Activated CD4-positive, CD25-positive, alpha-beta regulatory T cell treated with anti-CD3 and anti-CD28 coated beads, Interleukin-2, amount 50 U/mL, for 16 hours (primary cell): Measurements from ENCODE around the gene STARD4.

Experiments
- DNase-seq: peaks from one replicate; pipeline ENCODE4 v3.0.0-alpha.2; 2020; ENCODE audit warnings: low read depth, low spot score

The STARD4 gene

DNA sequence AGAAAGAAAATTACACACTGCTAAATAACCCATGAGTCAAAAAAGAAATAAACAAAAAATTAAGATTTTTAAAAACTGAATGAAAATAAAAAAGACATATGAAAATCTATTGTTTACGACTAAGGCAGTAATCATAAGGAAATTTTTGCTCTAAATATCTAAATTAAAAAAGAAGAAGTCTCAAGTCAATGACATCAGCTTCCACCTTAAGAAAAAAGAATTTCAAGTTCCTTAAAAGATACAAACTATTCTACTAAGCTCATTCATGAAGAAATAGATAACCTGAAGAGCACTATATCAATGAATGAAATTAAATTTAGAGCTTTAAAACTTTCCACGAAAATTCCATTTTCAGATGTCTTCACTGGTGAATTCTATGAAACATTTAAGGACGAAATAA is 15.7 kb upstream of the STARD4 start:
- no peak for DNase-seq

DNA sequence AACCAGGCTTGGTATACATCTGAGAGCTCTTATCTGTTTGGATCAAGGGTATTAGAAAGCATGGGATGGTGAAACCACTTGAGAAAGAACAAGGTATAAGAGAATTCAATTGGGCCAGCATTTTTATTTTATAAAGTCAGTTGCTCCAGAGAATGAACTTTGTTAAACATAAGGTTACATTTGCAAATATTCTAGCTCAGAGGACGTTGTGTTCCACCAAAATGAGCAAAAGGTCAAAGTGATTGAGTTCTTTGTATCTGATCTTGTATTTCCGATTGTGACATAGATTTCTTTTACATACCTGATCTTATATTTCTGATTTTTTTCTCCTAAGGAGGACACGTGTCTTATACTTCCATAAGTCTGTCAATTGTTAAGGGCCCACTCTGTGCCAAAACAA is 8.6 kb upstream of the STARD4 start:
- no peak for DNase-seq

DNA sequence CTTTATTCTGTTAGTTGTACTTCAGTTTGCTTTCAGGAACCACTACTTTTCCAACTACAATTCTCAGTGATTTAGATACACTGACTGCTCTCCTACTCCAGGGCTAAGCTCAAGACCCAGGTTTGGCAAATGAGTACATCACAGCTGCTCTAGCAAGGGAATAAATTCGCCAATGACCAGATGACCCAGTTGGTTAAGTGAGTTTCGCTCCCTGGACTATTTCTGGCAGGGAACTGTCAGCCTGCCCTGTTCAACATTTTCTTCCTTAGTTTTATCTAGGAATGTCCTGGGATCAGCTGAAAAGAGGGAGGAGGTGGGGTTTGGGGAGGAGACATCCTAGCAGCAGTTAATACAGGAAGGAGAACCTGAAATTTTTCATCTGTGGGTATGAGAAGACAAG is 6.4 kb upstream of the STARD4 start:
- no peak for DNase-seq

DNA sequence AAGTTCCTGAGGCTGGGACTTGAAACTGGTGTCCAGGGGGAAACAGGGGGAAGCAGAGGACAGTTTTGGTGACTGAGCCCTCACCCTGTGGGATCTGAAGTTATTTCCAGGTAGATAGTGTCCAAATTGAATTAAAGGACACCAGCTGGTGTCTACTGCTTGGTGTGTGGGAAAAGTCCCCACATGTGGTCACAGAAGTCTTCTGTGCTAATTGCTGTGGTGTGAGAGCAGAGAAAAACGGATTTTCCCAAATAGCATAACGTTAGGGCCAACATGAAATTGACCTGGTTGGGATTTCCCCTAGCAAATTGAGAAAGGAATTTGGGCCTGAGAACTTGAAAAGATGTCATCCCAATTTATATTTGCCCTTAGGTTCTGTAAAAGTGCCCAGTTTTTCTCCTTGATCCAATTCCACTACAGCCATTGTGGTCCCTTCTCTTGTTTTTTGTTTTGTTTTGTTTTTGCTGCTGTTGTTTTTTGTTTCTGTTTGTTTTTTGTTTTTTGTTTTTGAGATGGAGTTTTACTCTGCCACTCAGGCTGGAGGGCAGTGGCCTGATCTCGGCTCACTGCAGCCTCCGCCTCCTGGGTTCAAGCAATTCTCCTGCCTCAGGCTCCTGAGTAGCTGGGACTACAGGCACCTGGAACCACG is 5.6 kb upstream of the STARD4 start:
- no peak for DNase-seq

DNA sequence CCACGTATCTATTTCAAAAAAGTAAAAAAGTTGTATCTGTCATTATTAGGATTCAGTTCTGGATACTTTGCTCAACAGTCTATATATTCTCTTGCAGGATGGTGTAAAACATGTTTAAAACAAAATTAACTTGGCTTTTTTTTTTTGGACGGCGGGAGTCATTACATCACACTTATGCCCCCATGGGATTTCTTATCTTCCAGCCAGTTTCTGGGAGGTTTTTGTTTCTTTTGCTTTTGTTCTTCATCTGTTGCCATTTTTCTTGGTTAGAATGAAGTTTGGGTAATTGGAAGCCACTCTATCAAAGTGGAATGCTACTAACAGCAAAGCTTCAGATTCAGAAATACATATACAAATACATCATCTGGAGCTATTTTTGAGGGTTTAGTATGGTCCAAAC is 1.8 kb upstream of the STARD4 start:
- DNase-seq, result no peak

DNA sequence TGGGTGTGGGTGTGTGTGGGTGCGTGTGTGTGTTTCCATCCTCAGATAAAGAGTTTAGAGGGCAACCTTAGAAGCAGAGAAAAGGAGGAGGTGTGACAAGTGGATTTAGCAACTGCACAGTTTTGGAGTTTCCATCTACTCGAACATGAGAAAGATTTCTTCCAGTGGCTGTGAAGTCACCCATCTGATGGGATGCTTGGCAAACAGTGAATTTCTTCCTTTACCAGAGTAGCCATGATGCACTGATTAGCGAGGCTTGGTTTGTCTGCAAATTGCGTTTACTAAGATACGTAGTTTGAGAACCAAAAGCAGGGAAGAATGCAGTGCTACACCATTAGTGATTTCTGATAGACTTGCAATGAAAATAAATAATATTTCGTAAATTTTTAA is 791 bp upstream of the STARD4 start:
- DNase-seq, result no peak

DNA sequence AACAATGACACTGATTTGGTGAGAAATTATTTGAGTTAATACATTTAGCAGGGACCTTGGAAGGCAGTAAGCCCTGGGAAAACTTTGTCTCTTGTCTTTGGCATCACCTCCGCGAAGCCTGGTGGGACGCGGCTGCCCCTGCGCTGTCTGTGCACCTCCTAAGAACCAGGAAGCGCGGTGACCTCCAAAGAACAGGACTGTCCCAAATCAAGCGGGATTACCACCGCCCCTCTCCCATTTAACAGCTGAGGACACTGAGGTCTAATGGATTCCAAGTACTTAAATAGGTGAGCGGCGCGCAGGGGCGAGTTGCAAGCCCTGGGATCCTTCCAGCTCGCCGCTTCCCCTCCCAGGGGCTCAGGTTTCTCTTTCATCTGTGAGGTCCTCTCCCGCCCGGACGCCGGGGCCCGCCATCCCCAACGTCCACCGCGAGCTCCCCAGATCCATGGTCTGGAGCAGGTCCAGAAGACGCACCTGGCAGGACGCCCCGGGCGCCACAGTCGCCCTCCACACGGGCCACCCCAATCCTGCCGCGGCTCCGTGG is 432 bp downstream of the STARD4 start:
- DNase-seq, result no peak

DNA sequence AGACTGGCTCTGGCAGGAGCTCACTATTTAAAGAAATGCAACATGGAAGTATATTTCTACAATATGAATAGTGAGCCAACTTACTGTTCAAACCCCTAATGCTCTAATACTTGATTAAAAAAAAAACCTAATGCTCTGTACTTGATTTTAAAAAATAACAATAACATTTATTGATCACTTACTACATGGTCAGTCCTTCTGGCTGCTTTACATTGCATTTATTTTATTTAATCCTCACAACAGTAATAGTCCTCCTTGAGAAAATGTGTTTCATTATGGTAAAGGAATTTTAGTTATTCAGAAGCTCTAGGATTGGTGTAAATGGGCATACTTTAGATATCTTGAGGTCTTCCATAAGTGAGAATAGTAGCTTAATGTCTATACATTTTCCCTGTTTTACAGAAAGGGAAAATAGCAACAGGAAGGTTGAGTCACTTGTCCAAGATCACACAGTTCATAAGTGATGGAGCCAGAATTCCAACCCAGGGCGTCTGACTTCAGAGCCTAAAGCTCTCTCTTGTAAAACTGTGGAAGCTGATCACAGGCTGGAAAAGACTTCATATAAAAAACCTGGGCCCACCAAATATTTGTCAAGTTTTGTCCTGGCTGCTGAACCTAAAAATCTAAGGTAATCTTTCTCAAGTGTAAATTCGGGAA is 1.0 kb downstream of the STARD4 start:
- DNase-seq, result no peak

DNA sequence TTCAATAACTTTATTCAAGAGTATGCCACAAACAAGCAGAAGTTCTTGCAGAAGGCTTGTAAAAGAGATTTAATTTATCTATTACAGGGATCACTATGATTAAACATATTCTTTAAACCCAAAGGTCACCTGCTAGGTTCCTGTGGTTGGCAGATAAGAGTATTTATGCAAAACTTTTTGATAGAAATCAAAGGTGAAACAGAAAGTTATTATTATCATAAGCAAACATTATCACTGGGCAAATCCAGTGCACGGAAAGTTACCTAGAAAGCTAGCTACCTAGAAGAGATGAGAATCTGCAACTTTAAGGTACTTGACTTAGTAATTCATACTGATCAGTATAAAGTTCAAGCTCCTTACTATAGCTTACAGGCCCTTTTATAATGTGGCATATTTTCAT is 3.2 kb downstream of the STARD4 start:
- DNase-seq, result no peak

DNA sequence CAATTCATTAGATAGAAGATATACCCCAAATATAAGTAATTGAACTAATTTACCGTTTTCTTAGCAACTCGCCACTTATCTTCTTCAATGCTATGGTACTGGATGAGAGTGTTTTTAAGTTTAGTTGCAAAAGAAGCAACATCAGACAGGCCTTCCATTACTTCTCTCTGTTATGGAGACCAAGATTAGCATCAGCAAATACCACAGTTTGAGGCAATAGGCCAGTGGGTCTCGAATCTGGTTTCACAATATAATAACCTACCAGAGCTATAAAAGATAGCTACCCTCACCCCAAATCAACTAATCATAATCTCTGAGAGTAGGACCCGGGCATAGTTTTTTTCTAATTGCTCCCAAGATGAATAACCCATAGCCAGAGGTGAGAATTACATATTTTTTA is 5.1 kb downstream of the STARD4 start:
- DNase-seq, result no peak

DNA sequence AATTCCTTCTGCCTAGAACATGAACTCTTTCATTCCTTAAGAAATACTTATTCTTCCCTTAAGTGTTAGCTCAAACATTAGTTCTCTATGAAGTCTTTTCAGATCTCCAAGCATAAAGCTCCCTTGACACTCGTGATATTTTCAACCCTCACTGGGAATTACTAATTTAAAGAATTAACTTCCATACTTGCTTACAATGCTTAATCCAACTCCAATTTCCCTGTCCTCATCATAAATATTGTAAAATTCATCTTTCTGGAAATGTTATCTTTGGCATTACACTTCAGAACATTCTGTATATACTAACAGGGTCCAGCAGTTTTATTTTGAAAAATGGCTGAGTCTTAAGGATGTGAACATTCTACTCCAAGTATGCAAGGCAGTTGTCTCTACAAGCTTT is 7.2 kb downstream of the STARD4 start:
- no peak for DNase-seq

DNA sequence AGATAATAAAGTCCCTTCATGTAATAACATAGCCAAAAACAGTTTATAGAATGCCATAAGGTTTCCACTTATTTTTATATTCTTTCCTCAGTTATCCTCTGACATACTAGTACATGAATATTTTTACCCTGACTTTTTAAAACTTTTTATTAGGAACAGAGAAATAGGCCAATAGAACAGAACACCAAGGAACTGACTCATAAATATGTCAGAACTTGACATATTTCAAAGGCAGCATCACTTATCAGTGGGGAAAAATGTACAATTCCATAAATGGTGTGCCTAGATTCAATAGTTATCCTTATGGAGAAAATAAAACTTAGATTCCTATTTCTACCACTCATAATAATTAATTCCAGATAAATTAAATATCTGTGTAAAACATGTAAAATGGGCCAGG is 9.4 kb downstream of the STARD4 start:
- DNase-seq, result no peak

DNA sequence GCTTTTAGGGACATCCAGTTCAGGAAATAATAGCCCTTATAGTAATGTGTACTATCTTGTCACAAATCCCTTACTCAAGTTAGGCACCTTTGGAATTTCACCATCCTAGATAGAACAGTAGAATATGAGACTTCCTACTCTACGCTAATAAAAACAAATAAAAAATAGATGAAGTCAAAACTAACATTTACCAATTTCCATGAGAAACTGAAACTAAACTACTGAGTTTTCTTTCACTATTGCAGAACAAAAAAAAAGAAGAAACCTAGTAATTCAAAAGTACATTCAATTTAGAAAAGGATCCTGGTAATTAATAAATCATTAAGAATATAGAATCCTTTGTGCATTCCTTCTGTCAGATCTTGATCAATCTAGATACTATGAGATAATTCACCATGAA is 14.0 kb downstream of the STARD4 start:
- DNase-seq, result no peak

DNA sequence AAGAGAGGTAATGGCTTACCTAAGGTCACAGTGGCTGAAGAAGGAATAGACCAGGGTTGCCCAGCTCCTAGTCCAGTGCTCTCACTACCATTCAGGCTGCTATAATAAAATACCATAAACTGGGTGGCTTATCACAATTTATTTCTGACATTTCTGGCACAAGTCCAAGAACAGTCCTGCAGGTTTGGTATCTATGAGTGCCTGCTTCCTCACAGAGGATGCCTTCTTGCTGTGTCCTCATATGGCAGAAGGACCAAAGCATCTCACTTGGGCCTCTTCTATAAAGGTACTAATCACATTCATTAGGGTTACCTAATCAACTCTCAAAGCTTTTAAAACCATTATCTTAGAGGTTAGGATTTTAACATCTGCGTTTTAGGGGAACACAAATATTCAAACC is 17.2 kb downstream of the STARD4 start:
- no peak for DNase-seq

DNA sequence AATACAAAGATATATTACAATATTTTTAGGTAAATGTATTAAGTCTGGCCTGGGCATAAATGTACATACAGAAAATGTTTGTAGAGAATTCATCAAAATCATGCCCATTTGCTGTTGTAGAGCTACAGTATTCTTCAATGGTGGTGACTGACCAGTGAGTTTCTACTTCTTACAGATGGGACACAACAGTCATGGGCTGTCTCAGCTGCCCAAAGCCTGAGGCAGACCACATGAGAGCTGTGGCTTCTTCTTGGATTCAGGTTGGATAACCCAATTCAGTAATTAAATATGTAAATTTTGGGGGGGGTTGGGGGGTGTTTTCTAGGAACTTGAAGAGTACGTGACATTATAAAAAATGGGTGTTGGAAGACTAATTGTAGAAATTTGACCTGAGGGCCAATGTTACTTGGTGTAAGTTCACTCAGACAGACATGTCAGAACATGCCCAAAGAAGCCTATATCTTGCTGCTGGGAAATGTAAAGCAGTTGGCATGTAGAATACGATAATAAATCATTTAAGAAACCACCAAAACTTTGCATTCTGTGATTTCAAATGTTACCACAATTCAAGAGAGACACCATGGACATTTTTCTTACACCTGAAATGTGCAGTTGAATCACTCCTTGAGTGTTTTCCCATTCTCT is 17.9 kb downstream of the STARD4 start:
- no peak for DNase-seq

DNA sequence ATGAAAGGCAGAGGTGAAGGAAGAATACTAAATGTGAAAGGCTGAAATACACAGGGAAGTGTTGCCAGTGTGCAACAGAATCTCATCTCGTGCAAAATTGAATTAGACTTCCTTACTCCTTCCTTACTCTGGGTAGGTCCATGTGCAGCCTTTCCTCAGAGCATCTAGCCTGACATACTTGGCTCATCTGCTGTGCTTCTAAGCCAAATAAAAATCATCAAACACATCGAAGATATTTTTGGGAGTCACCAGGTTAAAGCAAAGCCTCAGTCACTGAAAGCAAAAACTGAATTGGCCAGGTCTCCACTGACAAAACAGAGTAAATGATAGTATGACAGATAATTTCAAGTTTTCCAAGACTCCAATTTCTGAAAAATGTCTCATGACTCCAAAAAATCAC is 19.3 kb downstream of the STARD4 start:
- DNase-seq, result no peak

DNA sequence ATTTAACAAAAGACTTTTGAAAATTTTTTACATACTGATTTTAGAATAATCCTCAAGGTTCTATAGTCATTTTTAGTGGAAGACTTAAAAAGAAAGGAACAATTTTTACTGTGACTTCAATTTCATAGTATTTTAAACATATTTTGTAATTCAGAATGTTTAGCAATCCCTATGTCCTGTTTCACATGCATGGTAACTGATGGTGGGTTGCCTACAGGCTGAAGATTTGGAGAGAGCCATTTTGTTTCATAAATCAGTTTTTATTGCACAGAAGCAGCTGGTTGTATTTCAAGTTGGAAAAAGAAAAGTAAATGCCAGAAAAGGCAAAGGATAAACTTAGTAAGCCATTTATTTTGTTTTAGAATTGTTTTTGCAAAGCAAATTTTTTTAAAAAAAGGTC is 24.0 kb downstream of the STARD4 start:
- DNase-seq, result no peak

DNA sequence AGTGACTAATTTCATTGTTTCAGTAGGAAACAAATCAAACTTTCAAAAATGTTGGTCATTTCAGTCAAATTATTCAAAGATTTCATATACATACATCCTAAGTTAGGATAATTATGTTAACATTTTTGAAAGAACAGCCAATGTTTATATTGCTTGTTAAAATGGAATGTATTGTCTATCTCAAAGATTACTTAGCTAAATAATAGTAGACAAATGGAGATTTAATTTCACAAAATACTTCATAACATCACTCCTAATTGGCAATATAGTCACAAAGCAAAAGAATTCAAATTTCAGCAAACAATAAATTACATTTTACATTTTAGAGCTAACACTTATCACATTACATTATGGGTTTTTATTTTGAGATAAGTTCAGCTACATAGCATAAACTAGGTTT is 25.4 kb downstream of the STARD4 start:
- no peak for DNase-seq

DNA sequence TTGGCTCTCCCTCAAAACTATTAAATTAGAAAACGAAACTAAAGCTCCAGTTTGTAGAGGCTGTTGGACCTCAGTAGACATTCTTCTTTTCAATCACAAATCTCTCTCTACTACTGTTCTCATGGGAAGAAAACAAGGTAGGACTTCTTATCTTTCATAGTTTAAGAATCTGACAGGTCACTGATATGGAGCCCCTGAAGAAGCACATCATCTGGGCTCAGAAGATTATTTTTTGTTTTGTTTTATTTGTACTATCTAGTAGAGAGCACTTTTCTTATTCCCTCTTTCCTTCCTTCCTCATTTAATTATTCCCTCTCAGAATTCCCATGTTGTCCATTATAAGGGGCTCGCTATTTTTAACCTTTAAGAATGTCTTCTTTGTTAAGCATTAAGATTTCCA is 26.3 kb downstream of the STARD4 start:
- DNase-seq, result no peak

DNA sequence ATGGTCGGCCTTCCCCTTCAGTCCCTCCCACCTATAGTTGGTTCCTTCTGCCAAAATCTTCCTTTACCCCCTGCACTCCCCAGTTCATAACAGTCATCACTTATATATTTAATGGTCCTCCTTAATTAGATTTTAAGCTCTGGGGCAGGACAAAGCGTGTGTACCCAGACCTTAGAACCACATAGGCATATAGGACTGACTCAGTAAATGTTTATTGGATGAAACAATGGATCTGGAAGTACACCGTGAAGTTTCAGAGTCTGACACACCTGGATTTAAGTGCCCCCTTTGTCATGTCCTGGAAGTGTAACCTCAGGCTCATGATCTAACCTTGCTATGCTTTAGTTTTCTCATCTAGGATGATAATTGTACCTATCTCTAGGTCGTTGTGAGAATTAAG is 32.0 kb downstream of the STARD4 start:
- DNase-seq, result no peak

DNA sequence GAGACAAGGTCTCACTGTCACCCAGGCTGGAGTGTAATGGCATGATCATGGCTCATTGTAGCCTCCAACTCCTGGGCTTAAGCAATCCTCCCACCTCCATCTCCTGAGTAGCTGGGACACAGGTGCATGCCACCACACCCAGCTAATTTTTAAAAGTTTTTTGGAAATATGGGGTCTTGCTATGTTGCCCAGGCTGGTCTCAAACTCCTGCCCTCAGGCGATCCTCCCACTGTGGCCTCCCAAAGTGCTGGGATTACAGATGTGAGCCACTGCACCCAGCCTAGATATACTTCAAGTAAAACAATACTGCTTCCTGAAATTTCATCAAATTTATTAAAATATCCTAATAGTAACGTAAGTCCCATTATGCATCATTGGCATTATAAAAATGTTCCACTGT is 33.4 kb downstream of the STARD4 start:
- DNase-seq, result no peak

DNA sequence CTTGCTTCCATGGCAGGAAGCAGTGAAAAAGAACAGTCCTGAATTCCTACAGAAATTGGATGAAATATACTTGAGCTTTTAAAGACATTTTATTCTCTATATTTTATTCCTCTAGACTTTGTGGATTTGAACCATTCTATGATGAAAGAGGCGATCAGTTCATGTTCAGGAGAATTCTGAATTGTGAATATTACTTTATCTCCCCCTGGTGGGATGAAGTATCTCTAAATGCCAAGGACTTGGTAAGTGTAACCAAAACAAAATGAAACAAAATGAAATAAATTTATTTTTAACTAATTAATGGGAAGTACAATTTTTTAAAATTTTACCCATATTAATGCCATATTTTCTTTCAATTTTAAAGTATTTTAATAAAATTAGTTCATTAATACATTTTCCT is 34.1 kb downstream of the STARD4 start:
- DNase-seq, result no peak

DNA sequence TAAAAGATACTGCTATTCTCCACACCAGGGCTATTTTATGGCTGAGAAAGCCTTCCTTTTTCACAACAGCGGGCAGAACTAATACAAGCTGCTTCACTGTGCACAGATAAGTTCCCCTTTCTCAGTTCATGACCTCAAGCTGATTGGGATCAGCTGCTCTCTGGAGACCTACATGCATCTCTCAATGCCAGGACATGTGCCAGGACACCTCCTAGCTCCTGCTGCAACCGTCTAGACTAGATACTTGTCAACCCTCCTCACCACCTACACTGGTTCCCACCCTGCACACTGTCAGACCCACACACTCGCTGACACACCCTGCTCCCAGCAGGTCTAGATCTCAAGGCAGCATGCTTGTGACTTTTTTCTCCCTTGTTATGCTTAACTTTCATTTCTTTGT is 39.8 kb downstream of the STARD4 start:
- no peak for DNase-seq
